ENCODE results near the gene KLHL40. TPM values are rescaled to one million over a fixed set of nuclear protein-coding genes. Genes with fewer than 3 reads are reported as not detected.

KLHL40 gene
- total RNA-seq, 2 donors from 2014 or later: not detected

DNA sequence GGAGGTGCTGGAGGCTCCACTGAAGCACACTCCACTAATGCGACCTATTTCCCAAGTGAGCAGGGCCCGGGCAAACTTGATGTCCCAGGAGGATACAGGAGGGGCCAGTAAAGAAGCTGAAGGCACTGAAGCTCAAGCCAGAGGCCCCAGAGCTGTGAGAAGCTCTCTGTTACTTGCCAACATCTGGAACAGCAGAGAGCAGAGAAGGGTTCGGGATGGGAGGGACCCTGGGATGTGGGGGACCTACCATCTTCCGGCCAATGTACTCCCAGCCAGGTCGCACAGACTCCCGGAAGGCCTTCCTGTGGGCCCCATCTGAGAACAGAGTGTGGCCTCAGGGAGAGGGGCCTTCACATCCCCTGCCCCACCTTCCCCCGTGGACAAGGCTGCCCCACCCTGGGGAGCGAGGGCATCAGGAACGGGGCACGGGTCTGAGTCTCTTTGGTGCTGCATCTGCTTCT lies 14.2 kb downstream of the KLHL40 start:
- Histone ChIP-seq H3K9me3 (no peaks in the 10 kb centered on the region), H3K36me3 (no peaks in the 10 kb centered on the region), H3K27me3 (replicated peaks; ENCODE audit: insufficient read depth) (no peaks in the 10 kb centered on the region), H3K4me3 (no peak overlapping the region), H3K27ac (no peak overlapping the region), H3K4me1 (ENCODE audit: control insufficient read depth in 1 of 2, low read depth in 2 of 2) (peaks cover 0 to 17% of the 10 kb centered on the region in 2 donors)
- DNase-seq (ENCODE audit: low spot score) (no peak), ATAC-seq (ENCODE audit: insufficient number of reproducible peaks, low FRiP score, low read depth) (no peak)
- TF ChIP-seq, protein P1, sequence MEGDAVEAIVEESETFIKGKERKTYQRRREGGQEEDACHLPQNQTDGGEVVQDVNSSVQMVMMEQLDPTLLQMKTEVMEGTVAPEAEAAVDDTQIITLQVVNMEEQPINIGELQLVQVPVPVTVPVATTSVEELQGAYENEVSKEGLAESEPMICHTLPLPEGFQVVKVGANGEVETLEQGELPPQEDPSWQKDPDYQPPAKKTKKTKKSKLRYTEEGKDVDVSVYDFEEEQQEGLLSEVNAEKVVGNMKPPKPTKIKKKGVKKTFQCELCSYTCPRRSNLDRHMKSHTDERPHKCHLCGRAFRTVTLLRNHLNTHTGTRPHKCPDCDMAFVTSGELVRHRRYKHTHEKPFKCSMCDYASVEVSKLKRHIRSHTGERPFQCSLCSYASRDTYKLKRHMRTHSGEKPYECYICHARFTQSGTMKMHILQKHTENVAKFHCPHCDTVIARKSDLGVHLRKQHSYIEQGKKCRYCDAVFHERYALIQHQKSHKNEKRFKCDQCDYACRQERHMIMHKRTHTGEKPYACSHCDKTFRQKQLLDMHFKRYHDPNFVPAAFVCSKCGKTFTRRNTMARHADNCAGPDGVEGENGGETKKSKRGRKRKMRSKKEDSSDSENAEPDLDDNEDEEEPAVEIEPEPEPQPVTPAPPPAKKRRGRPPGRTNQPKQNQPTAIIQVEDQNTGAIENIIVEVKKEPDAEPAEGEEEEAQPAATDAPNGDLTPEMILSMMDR (IDR thresholded peaks at IDR 0.05): no peak

DNA sequence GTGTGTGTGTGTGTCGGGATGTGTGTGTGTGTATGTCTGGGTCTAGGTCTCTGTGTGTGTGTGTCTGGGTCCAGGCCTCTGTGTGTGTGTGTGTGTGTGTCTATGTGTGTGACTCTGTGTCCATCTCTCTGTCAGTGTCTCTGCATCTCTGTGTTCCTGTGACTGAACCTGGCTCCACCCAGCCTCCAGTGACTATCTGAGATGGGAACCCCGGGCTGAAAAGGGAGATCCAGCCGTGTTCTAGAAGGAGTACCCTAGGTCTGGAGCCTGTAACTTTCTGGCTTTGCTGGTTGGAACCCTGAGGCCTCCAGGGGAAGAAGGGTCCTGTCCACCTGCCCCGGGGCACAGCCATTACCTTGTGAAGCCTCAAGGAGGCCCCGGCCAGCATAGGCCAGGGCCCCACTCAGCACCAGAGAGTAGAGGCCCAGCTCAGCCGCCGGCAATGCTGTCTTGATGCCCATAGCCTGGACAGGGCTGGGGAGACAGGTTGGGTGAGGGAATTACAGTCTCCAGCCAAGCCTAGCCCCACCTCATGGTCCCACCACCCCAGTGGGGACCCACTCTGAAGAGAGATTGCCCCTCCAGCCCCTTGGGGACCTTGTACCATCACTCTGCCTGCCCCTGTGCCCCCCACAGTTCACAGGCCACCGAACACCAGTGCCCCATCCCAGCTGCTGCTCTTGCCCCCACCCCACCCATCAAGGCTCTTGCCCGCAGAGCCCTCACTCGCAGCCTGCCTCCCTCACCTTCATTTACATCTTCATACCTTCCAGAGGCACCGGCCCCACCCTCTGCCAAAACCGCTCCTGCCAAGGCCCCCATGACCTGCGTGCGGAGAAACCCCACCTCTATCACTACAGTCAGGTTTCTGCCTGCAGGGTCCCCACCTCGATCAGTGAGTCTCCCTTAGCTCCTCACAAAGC lies 15.3 kb downstream of the KLHL40 start:
- ATAC-seq (ENCODE audit: insufficient number of reproducible peaks, low FRiP score, low read depth) (no peak), DNase-seq (ENCODE audit: low spot score) (no peak)
- H3K27me3 ChIP-seq (replicated peaks; ENCODE audit: insufficient read depth): no peaks in the 10 kb centered on the region
- TF ChIP-seq, protein P1 (IDR thresholded peaks at IDR 0.05): no peak
- H3K4me3 ChIP-seq: no peak overlapping the region
- H3K36me3 ChIP-seq: no peaks in the 10 kb centered on the region
- no peak overlapping the region for H3K27ac ChIP-seq
- peaks cover 0 to 17% of the 10 kb centered on the region in 2 donors for H3K4me1 ChIP-seq (ENCODE audit: control insufficient read depth in 1 of 2, low read depth in 2 of 2)
- no peaks in the 10 kb centered on the region for H3K9me3 ChIP-seq

DNA sequence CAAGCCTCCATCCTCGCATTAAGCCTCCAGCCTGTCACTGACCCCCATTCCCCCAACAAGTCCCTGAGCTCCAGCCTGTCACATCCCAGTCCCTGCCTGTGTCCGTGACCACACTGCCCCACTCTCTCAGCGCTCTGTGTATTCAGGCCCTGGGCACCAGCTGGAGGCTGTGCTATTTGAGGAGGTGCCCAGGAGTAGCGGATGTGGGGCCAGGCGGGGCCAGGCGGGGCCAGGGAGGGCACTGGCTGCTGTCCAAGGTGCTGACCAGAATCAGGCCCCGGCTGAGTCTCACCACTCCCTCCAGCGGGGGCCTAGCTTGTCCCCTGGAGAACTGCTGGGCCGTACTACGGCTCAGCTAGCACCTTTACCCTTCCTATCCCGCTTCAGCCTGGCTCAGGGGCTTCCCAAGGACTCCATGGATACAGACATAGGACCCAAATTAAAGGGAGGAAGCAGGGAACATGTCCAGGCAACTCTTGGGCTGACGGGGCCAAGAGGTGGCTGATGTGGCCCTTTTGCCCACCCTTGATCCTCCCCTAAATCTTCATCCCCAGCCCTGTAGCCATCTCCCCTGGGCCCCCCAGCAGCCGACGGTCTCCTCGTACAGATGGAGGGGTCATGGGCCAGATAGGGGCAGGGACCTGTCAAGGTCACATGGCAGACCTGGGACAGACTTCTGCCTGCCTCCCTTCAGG lies 16.2 kb downstream of the KLHL40 start:
- no peak overlapping the region for H3K4me3 ChIP-seq
- no peak for ATAC-seq (ENCODE audit: insufficient number of reproducible peaks, low FRiP score, low read depth)
- H3K9me3 ChIP-seq: no peaks in the 10 kb centered on the region
- no peaks in the 10 kb centered on the region for H3K27me3 ChIP-seq (replicated peaks; ENCODE audit: insufficient read depth)
- TF ChIP-seq, protein P1 (IDR thresholded peaks at IDR 0.05): no peak
- DNase-seq (ENCODE audit: low spot score): peak; percentile 12
- H3K36me3 ChIP-seq: no peaks in the 10 kb centered on the region
- H3K4me1 ChIP-seq (ENCODE audit: control insufficient read depth in 1 of 2, low read depth in 2 of 2): peaks cover 0 to 17% of the 10 kb centered on the region in 2 donors
- no peak overlapping the region for H3K27ac ChIP-seq

DNA sequence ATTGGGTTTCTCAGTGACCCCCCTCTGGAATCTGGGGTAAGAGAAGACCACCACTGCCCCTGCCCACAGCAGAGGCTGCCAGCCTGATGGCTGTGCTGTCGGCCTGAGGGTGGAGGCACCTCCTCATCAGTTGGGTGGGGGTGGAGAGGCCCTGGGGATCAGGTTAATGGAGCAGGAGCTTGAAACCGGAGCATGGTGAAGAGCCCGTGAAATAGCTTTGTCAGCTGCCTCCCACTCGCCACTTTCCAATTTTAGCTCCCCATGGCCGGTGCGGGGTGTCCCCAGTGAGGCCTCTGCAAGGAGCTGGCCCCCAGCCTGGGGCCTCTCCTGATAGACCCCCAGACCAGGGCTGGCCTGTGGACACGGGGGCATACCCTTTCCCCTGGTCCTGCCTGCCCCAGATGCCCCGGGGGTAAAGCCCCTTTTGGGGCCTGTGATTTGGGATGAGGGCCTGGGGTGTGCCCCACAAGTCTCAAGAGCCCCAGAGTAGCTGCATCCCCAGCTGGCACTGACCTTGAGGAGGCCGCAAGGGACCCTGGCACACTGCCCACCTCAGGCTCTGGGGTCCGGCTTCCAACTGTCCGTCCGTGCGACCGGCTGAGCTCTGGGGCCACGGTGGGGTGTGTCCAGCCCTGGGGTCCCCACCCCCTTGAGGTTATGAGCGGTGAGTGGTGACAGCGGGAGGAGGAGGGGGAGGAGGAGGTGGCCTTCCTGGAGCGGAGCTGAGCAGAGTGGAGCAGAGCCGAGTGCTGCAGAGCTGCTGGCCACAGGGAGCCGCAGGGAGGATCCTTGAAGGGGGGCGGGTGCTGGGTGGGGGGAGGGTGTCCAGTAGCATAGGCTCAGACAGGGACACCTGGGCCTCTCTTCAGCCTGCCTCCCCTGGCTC lies 17.0 kb downstream of the KLHL40 start, which contains the start of gene HHATL:
HHATL (minus strand) TSS at position 733 of the 886 bp plus-strand sequence. CDS start 1,972 bp downstream, outside the sequence.
- TF ChIP-seq, protein P1 (IDR thresholded peaks at IDR 0.05): no peak
- peaks cover 0 to 17% of the 10 kb centered on the region in 2 donors for H3K4me1 ChIP-seq (ENCODE audit: control insufficient read depth in 1 of 2, low read depth in 2 of 2)
- no peaks in the 10 kb centered on the region for H3K36me3 ChIP-seq
- no peak within 1 kb of the TSS for H3K4me3 ChIP-seq
- ATAC-seq (ENCODE audit: insufficient number of reproducible peaks, low FRiP score, low read depth) (no peak), DNase-seq (ENCODE audit: low spot score) (no peak)
- H3K27ac ChIP-seq: no peak within 1 kb of the TSS
- H3K9me3 ChIP-seq: no peaks in the 10 kb centered on the region
- no peaks in the 10 kb centered on the region for H3K27me3 ChIP-seq (replicated peaks; ENCODE audit: insufficient read depth)
